Stimulated activated CD4-positive, alpha-beta T cell treated with anti-CD3 and anti-CD28 coated beads, TNF-alpha, amount 100 ng/mL, for 4 hours (primary cell): ENCODE data around the gene PTH2R.
"Not testable (repeated sequence)": the region's sequence is repeated elsewhere in the genome, so short reads cannot be mapped to it uniquely, and the experiment has no call there.

ENCODE experiments used
- DNase-seq, 3 experiments: peaks; one replicate each; pipeline ENCODE4 v3.0.0-alpha.2; 2020; ENCODE audit warnings: low read depth in 3 of 3

The PTH2R gene

DNA sequence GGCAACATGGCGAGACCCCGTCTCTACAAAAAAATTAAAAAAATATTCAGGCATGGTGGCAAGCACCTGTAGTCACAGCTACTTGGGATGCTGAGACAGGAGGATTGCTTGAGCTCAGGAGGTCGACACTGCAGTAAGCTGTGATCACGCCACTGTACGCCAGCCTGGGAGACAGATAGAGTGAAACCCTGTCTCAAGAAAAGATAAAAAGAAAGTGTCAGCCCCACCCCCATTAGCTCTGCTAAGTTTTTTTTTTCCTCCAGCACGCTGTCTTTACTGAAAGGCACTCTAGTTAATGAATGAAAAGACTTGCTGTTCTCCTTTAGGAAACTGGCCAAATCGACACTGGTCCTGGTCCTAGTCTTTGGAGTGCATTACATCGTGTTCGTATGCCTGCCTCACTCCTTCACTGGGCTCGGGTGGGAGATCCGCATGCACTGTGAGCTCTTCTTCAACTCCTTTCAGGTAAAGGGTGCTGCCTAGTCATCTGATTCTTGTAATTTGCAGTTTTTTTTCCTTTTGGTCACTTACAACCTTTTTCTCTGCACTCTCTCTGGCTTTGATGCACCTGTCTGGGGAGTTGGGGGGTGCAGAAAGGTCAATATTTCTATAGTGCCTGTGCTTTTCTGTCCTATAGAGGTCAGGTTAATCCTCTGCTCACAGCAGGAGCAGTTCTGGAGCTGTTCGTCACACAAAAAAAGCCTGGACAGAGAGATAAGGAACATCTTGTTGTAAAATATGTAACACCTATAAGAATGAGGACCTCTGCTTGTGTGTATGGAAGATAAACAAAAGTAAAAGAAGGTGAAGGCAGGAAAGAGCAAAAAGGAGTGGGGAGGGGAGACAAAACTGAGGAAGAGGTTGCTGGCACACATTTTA lies 82.3 kb downstream of the PTH2R start:
- DNase-seq = no peak

DNA sequence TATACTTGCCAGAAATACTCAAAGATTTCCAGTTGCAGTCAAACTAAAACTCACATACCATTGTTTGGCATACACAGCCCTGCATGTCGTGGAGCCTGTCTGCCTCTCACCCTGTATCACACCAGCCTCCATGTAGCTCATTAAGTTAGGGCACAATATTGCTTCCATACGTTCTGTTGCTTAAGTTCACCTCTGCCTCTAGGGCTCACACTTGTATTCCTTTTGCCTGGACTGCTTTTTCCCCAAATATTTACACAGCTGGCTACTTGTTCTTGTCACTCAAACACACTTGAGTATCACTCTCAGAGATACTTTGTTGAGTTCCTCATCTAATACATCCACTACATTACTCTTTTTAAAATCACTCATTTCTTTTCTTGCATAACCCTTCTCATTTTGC lies 83.1 kb downstream of the PTH2R start:
- DNase-seq = no peak

DNA sequence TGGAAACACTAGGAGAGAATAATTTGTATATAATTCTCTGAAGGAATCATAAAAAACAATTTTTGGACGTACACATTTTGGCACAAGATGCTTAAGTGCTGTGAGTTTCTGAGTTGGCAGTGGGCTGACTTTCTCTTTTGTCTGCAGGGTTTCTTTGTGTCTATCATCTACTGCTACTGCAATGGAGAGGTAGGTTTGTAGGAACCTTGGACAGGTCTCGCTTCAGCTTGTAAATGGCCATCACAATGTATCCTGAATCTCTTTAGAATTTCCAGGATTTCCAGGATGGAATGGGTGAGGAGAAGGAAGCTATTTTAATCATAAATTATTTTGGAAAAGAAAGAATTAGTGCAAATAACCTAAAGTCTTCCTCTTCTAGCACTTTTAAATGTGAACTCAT lies 83.9 kb downstream of the PTH2R start:
- DNase-seq = no peak

DNA sequence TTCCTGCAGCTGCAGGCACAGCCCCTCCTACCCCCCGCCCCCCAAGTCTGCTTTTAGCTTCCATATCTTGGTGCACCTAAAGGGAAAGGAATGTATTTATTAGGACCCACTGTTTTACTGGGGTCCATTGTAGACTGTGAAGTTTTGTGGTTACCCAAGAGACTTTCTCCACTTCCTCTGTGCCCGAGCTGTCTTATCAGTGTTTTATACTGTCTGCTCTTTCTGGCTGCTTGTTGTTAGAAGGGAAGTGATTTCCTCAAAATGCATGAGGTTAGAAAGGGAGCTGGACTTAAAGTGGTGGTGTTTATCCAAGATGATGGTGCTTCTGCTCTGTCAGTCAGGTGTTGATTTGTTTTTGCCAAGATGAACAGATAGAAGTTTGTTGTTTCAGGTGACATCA lies 85.0 kb downstream of the PTH2R start:
- no peak for DNase-seq

DNA sequence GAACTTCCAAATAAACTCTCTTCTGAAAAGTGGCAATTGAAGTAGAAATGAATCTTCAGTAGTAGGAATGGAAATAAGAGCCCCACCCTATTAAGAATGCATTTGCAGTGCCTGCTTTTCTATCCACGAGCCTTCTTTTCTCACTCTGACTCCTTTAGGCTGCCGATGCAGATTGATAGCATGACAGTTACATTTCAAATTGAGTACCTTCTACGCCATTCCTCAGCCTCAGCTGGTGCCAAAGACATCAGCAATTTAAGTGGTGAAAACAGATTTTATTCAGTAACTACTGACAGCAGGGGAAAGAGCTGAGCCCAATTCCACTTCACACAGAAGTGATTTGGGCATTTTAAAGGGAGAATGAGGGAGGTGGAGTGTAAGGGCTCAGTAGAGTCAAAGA lies 85.5 kb downstream of the PTH2R start:
- no peak for DNase-seq

DNA sequence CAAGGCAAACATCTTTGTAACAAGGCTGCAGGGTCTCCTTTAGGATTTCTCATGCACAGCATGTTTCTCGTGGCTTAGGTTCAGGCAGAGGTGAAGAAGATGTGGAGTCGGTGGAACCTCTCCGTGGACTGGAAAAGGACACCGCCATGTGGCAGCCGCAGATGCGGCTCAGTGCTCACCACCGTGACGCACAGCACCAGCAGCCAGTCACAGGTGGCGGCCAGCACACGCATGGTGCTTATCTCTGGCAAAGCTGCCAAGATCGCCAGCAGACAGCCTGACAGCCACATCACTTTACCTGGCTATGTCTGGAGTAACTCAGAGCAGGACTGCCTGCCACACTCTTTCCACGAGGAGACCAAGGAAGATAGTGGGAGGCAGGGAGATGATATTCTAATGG lies 86.6 kb downstream of the PTH2R start:
- DNase-seq = no peak

DNA sequence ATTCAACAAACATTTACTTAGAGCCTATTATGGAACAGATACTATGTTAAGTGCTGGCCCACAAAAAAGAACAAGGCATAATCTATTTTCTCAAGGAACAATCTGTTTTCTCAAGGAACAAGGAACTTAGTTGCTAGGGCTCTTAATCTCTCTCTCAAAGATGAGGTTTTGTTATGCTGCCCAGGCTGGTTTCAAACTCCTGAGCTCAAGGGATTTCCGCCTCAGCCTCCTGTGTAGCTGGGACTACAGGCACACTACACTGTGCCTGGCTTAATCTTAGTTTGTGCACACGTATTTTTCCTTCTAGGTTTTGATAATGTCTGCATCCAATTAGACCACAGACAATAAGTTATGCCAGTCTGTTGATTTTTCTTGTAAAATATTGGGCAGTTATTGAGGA lies 89.5 kb downstream of the PTH2R start:
- DNase-seq = no peak

DNA sequence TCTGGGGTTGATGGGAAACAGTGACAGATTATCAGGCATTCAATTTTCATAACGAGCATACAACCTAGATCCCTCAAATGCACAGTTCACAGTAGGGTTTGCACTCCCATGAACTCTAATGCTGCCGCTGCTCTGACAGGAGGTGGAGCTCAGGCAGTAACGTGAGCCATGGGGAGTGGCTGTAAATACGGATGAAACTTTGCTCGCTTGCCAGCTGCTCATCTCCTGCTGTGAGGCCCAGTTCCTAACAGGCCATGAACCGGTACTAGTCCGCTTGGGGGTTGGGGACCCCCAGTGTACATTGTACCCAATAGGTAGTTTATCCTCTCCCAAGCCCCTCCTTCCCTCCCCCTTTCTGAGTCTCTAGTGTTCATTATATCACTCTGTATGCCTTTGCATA lies 94.6 kb downstream of the PTH2R start:
- DNase-seq = no peak

DNA sequence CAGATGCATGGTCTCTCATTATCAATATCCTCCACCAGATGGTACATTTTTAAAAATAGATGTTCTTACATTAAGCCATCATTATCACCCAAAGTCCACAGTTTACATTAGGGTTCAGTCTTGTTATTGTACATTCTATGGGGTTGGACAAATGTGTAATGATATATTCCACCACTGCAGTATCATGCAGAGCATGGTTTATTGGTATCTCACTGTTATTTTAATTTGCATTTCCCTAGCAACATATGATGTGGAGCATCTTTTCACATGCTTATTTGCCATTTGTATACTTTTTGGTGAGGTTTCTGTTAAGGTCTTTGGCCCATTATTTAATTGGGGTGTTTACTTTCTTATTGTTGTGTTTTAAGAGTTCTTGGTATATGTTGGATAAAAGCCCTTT lies 95.7 kb downstream of the PTH2R start:
- no peak for DNase-seq

DNA sequence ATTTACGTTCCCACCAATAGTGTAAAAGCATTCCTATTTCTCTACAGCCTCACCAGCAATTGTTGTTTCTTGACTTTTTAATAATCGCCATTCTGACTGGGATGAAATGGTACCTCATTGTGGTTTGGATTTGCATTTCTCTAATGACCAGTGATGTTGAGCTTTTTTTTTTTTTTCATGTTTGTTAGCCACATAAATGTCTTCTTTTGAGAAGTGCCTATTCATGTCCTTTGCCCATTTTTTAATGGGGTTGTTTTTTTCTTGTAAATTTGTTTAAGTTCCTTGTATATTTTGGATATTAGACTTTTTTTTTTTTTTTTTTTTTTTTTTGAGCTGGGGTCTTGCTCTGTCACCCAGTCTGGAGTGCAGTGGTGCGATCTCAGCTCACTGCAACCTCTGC lies 98.8 kb downstream of the PTH2R start:
- not testable (repeated sequence) for DNase-seq

DNA sequence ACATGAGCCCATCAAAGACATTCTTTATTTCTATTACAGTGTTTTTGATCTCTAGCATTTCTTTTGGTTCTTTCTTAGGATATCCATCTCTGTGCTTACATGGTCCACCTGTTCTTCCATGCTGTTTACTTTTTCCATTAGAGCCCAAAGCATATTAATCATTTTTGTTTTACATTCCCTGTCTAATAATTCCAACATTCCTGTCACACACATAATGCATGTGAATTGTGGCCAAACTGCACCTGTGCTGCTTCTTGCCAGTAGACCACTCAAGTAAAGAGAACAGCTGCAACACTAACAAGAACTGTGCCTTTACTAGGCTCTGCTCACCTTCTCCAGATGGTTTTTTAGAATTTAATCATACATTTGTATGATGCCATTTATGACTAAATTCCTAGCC lies 103.0 kb downstream of the PTH2R start:
- DNase-seq = no peak

DNA sequence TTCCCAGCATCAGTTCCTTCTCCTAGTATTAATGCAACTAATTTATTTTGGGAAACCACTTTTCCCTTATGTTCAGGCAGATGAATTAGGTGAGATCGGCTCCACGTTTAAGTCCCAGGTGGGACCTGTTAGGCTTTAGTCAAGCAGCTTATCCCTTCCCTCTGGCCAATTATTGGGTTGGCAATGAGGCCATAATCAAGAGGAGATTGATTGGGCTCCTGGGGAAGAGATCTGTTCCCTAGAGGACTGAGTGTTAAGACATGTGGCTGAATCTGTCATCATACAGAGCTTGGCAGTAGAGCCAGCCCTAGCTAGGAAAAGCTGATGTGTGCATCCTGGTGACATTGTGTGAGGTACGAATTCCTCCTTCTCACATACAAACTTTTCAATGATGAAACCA lies 104.4 kb downstream of the PTH2R start:
- no peak for DNase-seq

DNA sequence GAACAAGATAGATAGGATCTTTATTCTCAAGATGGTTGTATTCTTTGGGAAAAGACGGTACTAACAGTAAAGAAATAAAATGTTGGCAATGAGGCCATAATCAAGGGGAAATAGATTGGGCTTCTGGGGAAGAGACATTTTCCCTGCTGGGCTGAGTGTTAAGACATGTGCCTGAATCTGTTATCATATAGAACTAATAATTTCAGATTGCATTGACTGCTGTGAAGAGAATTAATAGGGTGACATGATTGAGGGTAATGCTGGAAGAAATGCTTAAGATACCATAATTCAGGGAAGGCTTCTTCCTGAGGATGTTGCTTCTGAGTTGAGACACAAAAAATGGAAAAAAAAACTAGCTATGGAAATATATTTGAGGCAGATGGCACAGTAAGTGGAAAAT lies 105.0 kb downstream of the PTH2R start:
- DNase-seq = no peak

DNA sequence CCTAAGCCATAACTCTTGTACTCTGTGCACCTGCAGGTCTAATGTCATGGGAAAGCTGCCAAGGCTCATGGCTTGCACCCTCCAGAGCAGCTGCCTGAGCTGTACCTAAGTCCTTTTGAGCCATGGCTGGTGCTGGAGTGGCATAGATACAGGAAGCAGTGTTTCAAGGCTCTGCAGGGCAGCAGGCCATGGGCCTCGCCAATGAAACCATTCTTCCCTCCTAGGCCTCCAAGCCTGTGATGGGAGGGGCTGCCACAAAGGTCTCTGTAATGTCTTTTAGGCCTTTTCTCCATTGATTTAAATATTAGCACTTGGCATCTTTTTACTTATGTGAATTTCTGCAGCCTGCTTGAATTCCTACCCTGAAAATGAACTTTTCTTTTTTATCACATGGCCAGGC lies 108.5 kb downstream of the PTH2R start:
- DNase-seq = no peak

DNA sequence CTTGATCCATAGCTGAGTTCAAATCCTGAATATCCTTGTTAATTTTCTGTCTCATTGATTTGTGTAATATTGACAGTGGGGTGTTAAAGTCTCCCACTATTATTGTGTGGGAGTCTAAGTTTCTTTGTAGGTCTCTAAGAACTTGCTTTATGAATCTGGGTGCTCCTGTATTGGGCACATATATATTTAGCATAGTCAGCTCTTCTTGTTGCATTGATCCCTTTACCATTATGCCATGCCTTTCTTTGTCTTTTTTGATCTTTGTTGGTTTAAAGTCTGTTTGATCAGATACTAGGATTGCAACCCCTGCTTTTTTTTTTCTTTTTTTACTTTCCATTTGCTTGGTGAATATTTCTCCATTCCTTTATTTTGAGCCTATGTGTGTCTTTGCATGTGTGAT lies 116.5 kb downstream of the PTH2R start:
- DNase-seq = not testable (repeated sequence)

DNA sequence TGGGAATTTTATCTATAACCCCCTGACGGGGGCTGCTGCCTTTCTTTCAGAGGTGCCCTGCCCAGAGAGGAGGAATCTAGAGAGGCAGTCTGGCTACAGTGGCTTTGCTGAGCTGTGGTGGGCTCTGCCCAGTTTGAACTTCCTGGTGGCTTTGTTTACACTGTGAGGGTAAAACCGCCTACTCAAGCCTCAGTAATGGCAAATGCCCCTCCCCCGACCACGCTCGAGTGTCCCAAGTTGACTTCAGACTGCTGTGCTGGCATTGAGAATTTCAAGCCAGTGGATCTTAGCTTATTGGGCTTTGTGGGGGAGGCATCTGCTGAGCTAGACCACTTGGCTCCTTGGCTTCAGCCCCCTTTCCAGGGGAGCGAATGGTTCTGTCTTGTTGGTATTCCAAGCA lies 118.6 kb downstream of the PTH2R start:
- not testable (repeated sequence) for DNase-seq

DNA sequence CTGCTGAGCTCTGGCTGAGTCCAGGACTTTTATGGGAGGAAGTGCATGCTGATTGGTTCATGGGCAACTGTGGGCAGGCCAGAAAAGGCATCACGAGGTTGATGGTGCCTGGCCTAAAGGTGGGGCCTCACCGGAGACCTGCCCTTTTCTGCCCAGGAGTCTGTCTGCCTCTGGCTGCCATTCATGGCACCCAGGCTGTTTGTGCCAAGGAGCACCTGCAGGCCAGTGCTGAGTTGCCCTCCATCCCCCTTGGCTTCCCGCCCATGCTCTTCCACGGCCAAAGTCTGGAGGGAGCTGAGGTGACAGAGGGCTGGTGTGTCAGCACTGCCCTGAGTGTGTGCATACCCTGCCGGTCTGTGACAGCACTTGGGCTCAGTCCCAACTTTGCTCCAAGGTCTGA lies 123.2 kb downstream of the PTH2R start:
- DNase-seq = no peak

DNA sequence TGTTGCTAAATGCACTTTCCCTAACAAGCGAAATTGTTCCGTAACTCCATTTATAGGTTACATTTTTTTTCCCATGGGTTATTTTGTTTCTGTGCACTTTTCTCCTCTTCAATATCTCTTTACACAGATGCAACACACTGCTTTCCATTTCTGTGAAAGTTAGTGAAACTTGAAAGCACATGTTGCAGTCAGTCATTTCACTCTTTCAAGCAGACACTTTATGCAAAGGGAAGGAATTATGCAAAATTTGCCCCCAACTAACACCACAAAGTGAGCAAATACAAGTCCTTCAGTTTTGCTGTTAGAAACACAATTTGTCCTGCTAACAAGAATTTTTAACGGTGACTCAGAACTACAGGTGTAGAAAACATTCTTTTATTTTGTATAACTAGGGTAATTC lies 124.8 kb downstream of the PTH2R start:
- DNase-seq = no peak

DNA sequence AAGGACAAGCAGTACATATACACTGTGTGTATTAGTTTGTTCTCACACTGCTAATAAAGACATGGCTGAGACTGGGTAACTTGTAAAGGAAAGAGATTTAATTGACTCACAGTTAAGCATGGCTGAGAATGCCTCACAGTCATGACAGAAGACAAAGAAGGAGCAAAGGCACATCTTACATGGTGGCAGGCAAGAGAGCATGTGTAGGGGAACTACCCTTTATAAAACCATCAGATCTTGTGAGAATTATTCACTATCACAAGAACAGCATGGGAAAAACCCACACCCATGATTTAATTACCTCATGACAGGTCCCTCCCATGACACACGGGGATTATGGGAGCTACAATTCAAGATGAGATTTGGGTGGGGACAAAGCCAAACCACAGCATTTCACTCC lies 129.0 kb downstream of the PTH2R start:
- DNase-seq = not testable (repeated sequence)

DNA sequence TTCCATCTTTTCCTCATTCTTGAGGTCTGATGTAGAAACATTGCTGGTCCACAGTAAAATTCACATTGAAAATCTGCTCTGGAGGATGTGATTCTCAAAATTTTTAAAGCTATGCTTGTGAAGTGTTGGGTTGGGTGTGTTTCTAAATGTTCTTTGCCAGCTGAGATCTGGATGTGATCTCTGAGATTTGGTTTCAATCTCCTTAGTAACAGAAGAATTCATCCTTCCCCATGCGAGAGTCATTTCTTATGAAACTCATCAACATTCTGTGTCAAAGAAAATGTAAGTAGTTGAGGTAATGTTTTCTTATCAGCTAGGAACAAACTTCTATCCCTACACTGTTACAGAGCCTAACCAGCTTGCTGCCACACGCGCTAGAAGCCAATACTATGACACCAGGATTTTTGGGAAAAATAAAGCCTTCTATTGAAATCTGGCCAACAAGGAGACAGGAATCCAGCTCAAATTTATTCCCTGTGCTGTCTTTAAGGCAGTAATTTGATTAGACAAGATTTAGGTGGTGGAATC lies 134.9 kb downstream of the PTH2R start:
- DNase-seq = no peak

DNA sequence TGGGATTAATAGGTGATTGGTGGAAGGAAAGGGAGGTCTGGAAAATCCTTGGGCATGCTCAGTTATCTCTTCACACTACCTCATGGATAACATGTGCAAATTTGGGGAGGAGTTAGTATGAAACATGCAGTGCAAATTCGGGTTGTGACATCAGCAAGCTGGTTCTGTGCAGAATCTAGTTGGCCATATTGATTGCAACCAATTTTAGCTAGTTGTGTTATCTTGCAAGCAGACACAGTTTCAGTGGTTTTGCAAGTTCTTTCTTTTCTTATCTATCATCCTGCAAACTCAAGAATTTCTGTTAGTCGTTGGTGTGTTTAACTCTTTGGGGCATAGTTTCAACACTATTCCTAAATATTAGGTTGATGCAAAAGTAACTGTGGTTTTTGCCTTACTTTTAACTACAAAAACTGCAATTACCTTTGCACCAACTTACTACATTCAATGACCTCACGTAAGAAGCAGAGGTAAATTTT lies 135.4 kb downstream of the PTH2R start:
- no peak for DNase-seq

DNA sequence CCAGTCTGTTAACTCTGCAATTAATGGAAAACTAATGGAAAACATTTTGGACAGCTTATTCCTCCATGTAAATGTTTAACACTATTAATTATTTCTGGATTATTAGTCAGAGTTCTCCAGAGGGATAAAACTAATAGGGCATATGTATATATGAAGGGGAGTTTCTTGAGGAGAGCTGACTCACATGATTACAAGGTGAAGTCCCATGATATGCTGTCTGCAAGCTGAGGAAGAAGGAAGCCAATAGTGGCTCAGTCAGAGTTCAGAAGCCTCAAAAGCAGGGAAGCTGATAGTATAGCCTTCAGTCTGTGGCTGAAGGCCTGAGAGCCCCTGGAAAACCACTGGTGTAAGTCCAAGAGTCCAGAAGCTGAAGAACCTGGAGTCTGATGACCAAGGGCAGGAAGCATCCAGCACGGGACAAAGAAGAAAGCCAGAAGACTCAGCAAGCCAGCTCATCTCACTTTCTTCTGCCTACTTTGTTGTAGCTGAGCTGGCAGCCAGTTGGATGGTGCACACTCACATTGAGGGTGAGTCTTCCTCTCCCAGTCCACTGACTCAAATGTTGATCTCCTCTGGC lies 136.0 kb downstream of the PTH2R start:
- no peak for DNase-seq
